ENCODE results near the gene PACS1. TPM values are rescaled to one million over a fixed set of nuclear protein-coding genes. Genes with fewer than 3 reads are reported as not detected.

PACS1 gene
- total RNA-seq, 1 donor from 2014 or later, result 86.9 TPM

GRCh38 chr11:66239998-66240780, 170.1 kb downstream of the PACS1 start:
- peaks cover 12% of the 10 kb centered on the region for H3K36me3 Mint-ChIP-seq (ENCODE audit: low read depth, unreplicated experiment)
- Histone ChIP-seq H2AFZ (ENCODE audit: low read depth, low read length) (no peak overlapping the region), H4K20me1 (ENCODE audit: insufficient read depth, low read length) (peaks cover 4% of the 10 kb centered on the region), H3K4me3 (ENCODE audit: insufficient read depth, low read depth, low read length) (no peak overlapping the region), H3K27me3 (ENCODE audit: insufficient read depth, low read length) (no peaks in the 10 kb centered on the region), H3K27ac (ENCODE audit: low read depth, low read length) (no peak overlapping the region), H3K9ac (ENCODE audit: low read length) (no peak overlapping the region), H3K36me3 (ENCODE audit: insufficient read depth, low read length) (peaks cover 14% of the 10 kb centered on the region), H3K9me3 (ENCODE audit: insufficient read depth, low read depth, low read length) (no peaks in the 10 kb centered on the region), H3K4me2 (ENCODE audit: low read length) (no peak overlapping the region), H3K4me1 (ENCODE audit: insufficient read depth, low read length) (no peaks in the 10 kb centered on the region), H3K79me2 (ENCODE audit: insufficient read depth, low read length) (no peaks in the 10 kb centered on the region)
- TF ChIP-seq EZH2 (IDR thresholded peaks at IDR 0.05; ENCODE audit: insufficient read depth, low read length) (no peak), CTCF (IDR thresholded peaks at IDR 0.05; ENCODE audit: insufficient read depth, low read depth, low read length) (no peak)
- no peaks in the 10 kb centered on the region for H3K9me3 Mint-ChIP-seq (ENCODE audit: unreplicated experiment)
- no peak overlapping the region for H3K4me3 Mint-ChIP-seq (ENCODE audit: unreplicated experiment)
- no peak for DNase-seq (ENCODE audit: low read depth)
- no peaks in the 10 kb centered on the region for H3K27me3 Mint-ChIP-seq (ENCODE audit: low read depth, unreplicated experiment)
- H3K4me1 Mint-ChIP-seq (ENCODE audit: low read depth, unreplicated experiment), result no peaks in the 10 kb centered on the region
- no peak for FAIRE-seq
- H3K27ac Mint-ChIP-seq (ENCODE audit: unreplicated experiment), result no peak overlapping the region

- Histone ChIP-seq H3K4me2 (ENCODE audit: low read length) (no peak overlapping the region), H3K79me2 (ENCODE audit: insufficient read depth, low read length) (no peaks in the 10 kb centered on the region), H3K9ac (ENCODE audit: low read length) (no peak overlapping the region), H2AFZ (ENCODE audit: low read depth, low read length) (no peak overlapping the region), H3K4me1 (ENCODE audit: insufficient read depth, low read length) (no peaks in the 10 kb centered on the region), H3K27ac (ENCODE audit: low read depth, low read length) (no peak overlapping the region), H3K27me3 (ENCODE audit: insufficient read depth, low read length) (no peaks in the 10 kb centered on the region), H4K20me1 (ENCODE audit: insufficient read depth, low read length) (peaks cover 4% of the 10 kb centered on the region), H3K4me3 (ENCODE audit: insufficient read depth, low read depth, low read length) (no peak overlapping the region), H3K9me3 (ENCODE audit: insufficient read depth, low read depth, low read length) (no peaks in the 10 kb centered on the region), H3K36me3 (ENCODE audit: insufficient read depth, low read length) (peaks cover 14% of the 10 kb centered on the region)
- Mint-ChIP-seq H3K27me3 (ENCODE audit: low read depth, unreplicated experiment) (no peaks in the 10 kb centered on the region), H3K4me3 (ENCODE audit: unreplicated experiment) (no peak overlapping the region), H3K9me3 (ENCODE audit: unreplicated experiment) (no peaks in the 10 kb centered on the region), H3K27ac (ENCODE audit: unreplicated experiment) (no peak overlapping the region), H3K4me1 (ENCODE audit: low read depth, unreplicated experiment) (no peaks in the 10 kb centered on the region), H3K36me3 (ENCODE audit: low read depth, unreplicated experiment) (peaks cover 9% of the 10 kb centered on the region)
- no peak for FAIRE-seq
- TF ChIP-seq CTCF (IDR thresholded peaks at IDR 0.05; ENCODE audit: insufficient read depth, low read depth, low read length) (no peak), EZH2 (IDR thresholded peaks at IDR 0.05; ENCODE audit: insufficient read depth, low read length) (no peak)
- DNase-seq (ENCODE audit: low read depth), result no peak
Measured at GRCh38 chr11:66240781-66241136, 170.7 kb downstream of the PACS1 start.

- Mint-ChIP-seq H3K27me3 (ENCODE audit: low read depth, unreplicated experiment) (no peaks in the 10 kb centered on the region), H3K9me3 (ENCODE audit: unreplicated experiment) (no peaks in the 10 kb centered on the region), H3K27ac (ENCODE audit: unreplicated experiment) (no peak overlapping the region), H3K36me3 (ENCODE audit: low read depth, unreplicated experiment) (peaks cover 21% of the 10 kb centered on the region), H3K4me1 (ENCODE audit: low read depth, unreplicated experiment) (no peaks in the 10 kb centered on the region), H3K4me3 (ENCODE audit: unreplicated experiment) (no peak overlapping the region)
- no peak overlapping the region for H2AFZ ChIP-seq (ENCODE audit: low read depth, low read length)
- H3K4me3 ChIP-seq (ENCODE audit: insufficient read depth, low read depth, low read length), result no peak overlapping the region
- peaks cover 14% of the 10 kb centered on the region for H3K36me3 ChIP-seq (ENCODE audit: insufficient read depth, low read length)
- no peak overlapping the region for H3K4me2 ChIP-seq (ENCODE audit: low read length)
- peaks cover 4% of the 10 kb centered on the region for H4K20me1 ChIP-seq (ENCODE audit: insufficient read depth, low read length)
- no peaks in the 10 kb centered on the region for H3K27me3 ChIP-seq (ENCODE audit: insufficient read depth, low read length)
- no peak for TF ChIP-seq CTCF (IDR thresholded peaks at IDR 0.05; ENCODE audit: insufficient read depth, low read depth, low read length)
- no peak for TF ChIP-seq EZH2 (IDR thresholded peaks at IDR 0.05; ENCODE audit: insufficient read depth, low read length)
- FAIRE-seq (no peak), DNase-seq (ENCODE audit: low read depth) (no peak)
- H3K27ac ChIP-seq (ENCODE audit: low read depth, low read length), result no peak overlapping the region
- no peaks in the 10 kb centered on the region for H3K9me3 ChIP-seq (ENCODE audit: insufficient read depth, low read depth, low read length)
- no peaks in the 10 kb centered on the region for H3K4me1 ChIP-seq (ENCODE audit: insufficient read depth, low read length)
- no peak overlapping the region for H3K9ac ChIP-seq (ENCODE audit: low read length)
- H3K79me2 ChIP-seq (ENCODE audit: insufficient read depth, low read length), result no peaks in the 10 kb centered on the region
Measured at GRCh38 chr11:66242095-66242765, 172.2 kb downstream of the PACS1 start.

All from astrocyte (in vitro differentiated cells and primary cell).